Stimulated activated effector memory CD8-positive, alpha-beta T cell treated with anti-CD3 and anti-CD28 coated beads, Interleukin-12 subunit alpha, Interleukin-12 subunit beta, amount 100 ng/mL, for 72 hours (primary cell): ENCODE data around the gene RPS6KA4.

Source experiments
- ATAC-seq: fragments of 150-1000 bp; cut with Tn5 transposase; 2 replicates; pipeline ENCODE4 v1.10.0; 2021
- DNase-seq, 2 donors: peaks; one replicate each; pipeline ENCODE4 v3.0.0; 2021 to 2022; ENCODE audit warnings: low spot score in 2 of 2
- H3K27ac Mint-ChIP-seq: one replicate; pipeline ENCODE4 v1.8.0; 2022; ENCODE audit warnings: mild to moderate bottlenecking, mixed read lengths
- H3K36me3 Mint-ChIP-seq: one replicate; pipeline ENCODE4 v1.8.0; 2022; ENCODE audit warnings: mild to moderate bottlenecking, mixed read lengths
- H3K4me1 Mint-ChIP-seq: one replicate; pipeline ENCODE4 v1.8.0; 2022; ENCODE audit warnings: mixed read lengths
- H3K4me3 Mint-ChIP-seq: one replicate; pipeline ENCODE4 v1.8.0; 2022; ENCODE audit warnings: mild to moderate bottlenecking, mixed read lengths
- H3K9me3 Mint-ChIP-seq: one replicate; pipeline ENCODE4 v1.8.0; 2022; ENCODE audit warnings: mixed read lengths

The RPS6KA4 gene

DNA sequence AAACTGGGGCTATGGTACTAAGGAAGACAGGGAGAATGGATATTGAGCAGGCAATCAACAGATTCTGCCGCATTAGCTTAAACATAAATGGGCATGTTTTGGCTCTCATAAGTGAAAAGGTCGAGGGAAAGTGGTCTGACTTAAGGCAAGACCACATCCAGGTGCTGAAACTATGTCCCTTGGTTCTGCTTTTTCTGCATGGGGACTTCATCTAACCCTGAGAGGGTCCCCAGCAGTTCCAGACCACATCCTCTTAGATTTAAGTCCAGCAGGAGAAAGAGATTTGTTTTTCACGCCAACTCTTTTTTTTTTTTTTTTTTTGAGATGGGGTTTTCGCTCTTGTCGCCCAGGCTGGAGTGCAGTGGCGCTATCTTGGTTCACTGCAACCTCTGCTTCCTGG, 5.5 kb downstream of the RPS6KA4 start:
- H3K36me3 Mint-ChIP-seq, result peaks cover 89% of the 10 kb centered on the region
- H3K4me1 Mint-ChIP-seq, result peaks cover 19% of the 10 kb centered on the region
- DNase-seq, result no peak
- H3K9me3 Mint-ChIP-seq, result no peaks in the 10 kb centered on the region
- H3K4me3 Mint-ChIP-seq, result no peak overlapping the region
- peak overlapping the region; percentile 48 for H3K27ac Mint-ChIP-seq
- ATAC-seq, result no peak

GRCh38 chr11:64364911-64365310, 5.9 kb downstream of the RPS6KA4 start:
- Mint-ChIP-seq H3K27ac (no peak overlapping the region), H3K4me1 (peaks cover 15% of the 10 kb centered on the region), H3K36me3 (peaks cover 88% of the 10 kb centered on the region), H3K9me3 (no peaks in the 10 kb centered on the region), H3K4me3 (no peak overlapping the region)
- DNase-seq (no peak), ATAC-seq (no peak)

DNA sequence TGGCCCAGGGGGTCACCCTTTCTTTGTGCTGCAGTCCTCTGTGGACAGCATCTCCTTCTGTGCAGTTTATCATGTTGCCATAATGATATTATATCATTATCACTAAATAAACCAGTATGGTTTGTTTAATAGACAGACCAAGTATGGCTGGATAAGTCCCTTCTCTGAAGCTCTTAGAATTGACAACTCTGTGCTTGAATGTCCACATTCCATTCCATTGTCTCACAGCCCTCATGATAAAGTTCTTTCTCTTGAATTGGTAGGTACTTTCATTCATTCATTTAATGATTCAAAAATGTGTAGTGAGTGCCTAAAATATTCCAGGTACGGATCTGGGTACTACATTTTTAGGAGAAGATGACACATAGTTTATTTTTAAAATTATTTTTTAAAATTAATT, 7.8 kb downstream of the RPS6KA4 start:
- no peak for DNase-seq
- peaks cover 93% of the 10 kb centered on the region for H3K36me3 Mint-ChIP-seq
- no peak overlapping the region for H3K4me3 Mint-ChIP-seq
- H3K27ac Mint-ChIP-seq, result peak overlapping the region; percentile 26
- ATAC-seq, result no peak
- no peaks in the 10 kb centered on the region for H3K9me3 Mint-ChIP-seq
- no peaks in the 10 kb centered on the region for H3K4me1 Mint-ChIP-seq

GRCh38 chr11:64367931-64368672, 9.1 kb downstream of the RPS6KA4 start:
- DNase-seq (no peak), ATAC-seq (no peak)
- no peak overlapping the region for H3K27ac Mint-ChIP-seq
- H3K4me3 Mint-ChIP-seq, result no peak overlapping the region
- H3K9me3 Mint-ChIP-seq, result no peaks in the 10 kb centered on the region
- no peaks in the 10 kb centered on the region for H3K4me1 Mint-ChIP-seq
- H3K36me3 Mint-ChIP-seq, result peaks cover 82% of the 10 kb centered on the region

- Mint-ChIP-seq H3K9me3 (no peaks in the 10 kb centered on the region), H3K4me1 (no peaks in the 10 kb centered on the region), H3K36me3 (peaks cover 76% of the 10 kb centered on the region), H3K27ac (no peak overlapping the region), H3K4me3 (no peak overlapping the region)
- ATAC-seq, result no peak
- DNase-seq, result no peak
Measured at GRCh38 chr11:64368673-64369074, 9.7 kb downstream of the RPS6KA4 start.

GRCh38 chr11:64369440-64370421, 10.8 kb downstream of the RPS6KA4 start:
- Mint-ChIP-seq H3K27ac (no peak overlapping the region), H3K4me3 (no peak overlapping the region), H3K4me1 (no peaks in the 10 kb centered on the region), H3K36me3 (peaks cover 65% of the 10 kb centered on the region), H3K9me3 (no peaks in the 10 kb centered on the region)
- DNase-seq (no peak), ATAC-seq (no peak)

GRCh38 chr11:64371201-64371600, 12.2 kb downstream of the RPS6KA4 start:
- DNase-seq (no peak), ATAC-seq (no peak)
- Mint-ChIP-seq H3K27ac (no peak overlapping the region), H3K36me3 (peaks cover 51% of the 10 kb centered on the region), H3K9me3 (no peaks in the 10 kb centered on the region), H3K4me1 (no peaks in the 10 kb centered on the region), H3K4me3 (no peak overlapping the region)

- Mint-ChIP-seq H3K4me3 (no peak overlapping the region), H3K27ac (no peak overlapping the region), H3K4me1 (no peaks in the 10 kb centered on the region), H3K9me3 (no peaks in the 10 kb centered on the region), H3K36me3 (peaks cover 44% of the 10 kb centered on the region)
- no peak for ATAC-seq
- DNase-seq, result no peak
Measured at GRCh38 chr11:64372021-64372420, 13.1 kb downstream of the RPS6KA4 start.

- H3K27ac Mint-ChIP-seq, result no peak overlapping the region
- no peaks in the 10 kb centered on the region for H3K4me1 Mint-ChIP-seq
- H3K4me3 Mint-ChIP-seq, result no peak overlapping the region
- ATAC-seq (peak; percentile 49), DNase-seq (no peak)
- H3K36me3 Mint-ChIP-seq, result peaks cover 36% of the 10 kb centered on the region
- no peaks in the 10 kb centered on the region for H3K9me3 Mint-ChIP-seq
Measured at GRCh38 chr11:64372802-64373597, 14.0 kb downstream of the RPS6KA4 start.

DNA sequence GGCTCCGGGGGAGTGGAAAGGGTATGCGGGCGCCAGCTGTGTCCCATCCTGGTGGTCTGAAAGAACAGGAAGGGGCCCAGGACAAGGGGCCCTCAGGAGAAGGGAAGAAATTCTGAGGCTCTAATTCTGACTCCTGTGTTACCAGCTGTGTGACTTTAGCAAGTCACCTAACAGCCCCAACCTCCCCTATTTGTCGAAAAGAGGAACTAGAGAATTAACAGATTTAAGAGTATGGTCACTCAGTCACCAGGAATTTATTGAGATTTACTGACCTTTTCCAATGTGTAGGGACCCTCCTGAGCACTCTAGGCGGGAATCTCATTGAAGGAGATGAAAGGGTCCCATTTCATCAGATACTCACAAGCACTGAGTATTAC, 14.6 kb downstream of the RPS6KA4 start:
- Mint-ChIP-seq H3K4me1 (no peaks in the 10 kb centered on the region), H3K36me3 (peaks cover 30% of the 10 kb centered on the region), H3K4me3 (no peak overlapping the region), H3K9me3 (no peaks in the 10 kb centered on the region), H3K27ac (no peak overlapping the region)
- DNase-seq (no peak), ATAC-seq (no peak)

- Mint-ChIP-seq H3K36me3 (peaks cover 6% of the 10 kb centered on the region), H3K27ac (no peak overlapping the region), H3K4me3 (no peak overlapping the region), H3K9me3 (no peaks in the 10 kb centered on the region), H3K4me1 (no peaks in the 10 kb centered on the region)
- DNase-seq (no peak), ATAC-seq (no peak)
Measured at GRCh38 chr11:64376071-64376470, 17.1 kb downstream of the RPS6KA4 start.

GRCh38 chr11:64378335-64378880, 19.4 kb downstream of the RPS6KA4 start:
- DNase-seq, result no peak
- H3K36me3 Mint-ChIP-seq, result no peaks in the 10 kb centered on the region
- H3K9me3 Mint-ChIP-seq, result no peaks in the 10 kb centered on the region
- H3K4me3 Mint-ChIP-seq, result no peak overlapping the region
- no peaks in the 10 kb centered on the region for H3K4me1 Mint-ChIP-seq
- H3K27ac Mint-ChIP-seq, result no peak overlapping the region
- no peak for ATAC-seq

DNA sequence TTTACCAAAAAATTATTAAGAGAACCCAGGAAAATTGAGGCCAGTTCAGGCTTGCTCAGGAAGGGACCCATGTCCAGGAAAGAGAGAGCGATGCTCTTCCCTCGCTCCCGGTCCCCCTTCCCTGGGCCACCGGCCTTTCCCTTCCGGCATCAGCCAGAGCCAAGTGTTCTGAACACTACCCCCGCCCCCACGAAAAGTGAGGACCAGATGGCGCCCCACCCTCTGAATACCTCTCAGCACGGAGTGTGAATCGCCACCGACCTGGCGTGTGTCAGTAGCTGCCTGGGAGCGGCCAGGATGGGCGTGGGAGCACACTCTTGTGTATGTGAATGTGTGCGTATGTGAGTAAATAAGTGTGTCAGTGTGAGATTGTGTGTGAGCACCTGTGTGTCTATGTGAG, 20.2 kb downstream of the RPS6KA4 start:
- DNase-seq (no peak), ATAC-seq (no peak)
- Mint-ChIP-seq H3K4me1 (no peaks in the 10 kb centered on the region), H3K27ac (no peak overlapping the region), H3K4me3 (no peak overlapping the region), H3K36me3 (no peaks in the 10 kb centered on the region), H3K9me3 (no peaks in the 10 kb centered on the region)

- H3K27ac Mint-ChIP-seq, result no peak overlapping the region
- DNase-seq, result no peak
- no peak for ATAC-seq
- H3K36me3 Mint-ChIP-seq, result no peaks in the 10 kb centered on the region
- H3K9me3 Mint-ChIP-seq, result no peaks in the 10 kb centered on the region
- no peak overlapping the region for H3K4me3 Mint-ChIP-seq
- H3K4me1 Mint-ChIP-seq, result no peaks in the 10 kb centered on the region
Measured at GRCh38 chr11:64379817-64380709, 21.1 kb downstream of the RPS6KA4 start.
